GM20431 (cell line): ENCODE measurements around the gene GPI.

ENCODE experiments used
- in situ Hi-C: fragments of 300-500 bp; cut with MseI, MboI; formaldehyde crosslinking; loops from one replicate; pipeline ENCODE4 v1.15.0; 2020; ENCODE audit warnings: low sequenced_read_pairs; ENCODE audit not compliant: unreplicated experiment

The GPI gene

DNA sequence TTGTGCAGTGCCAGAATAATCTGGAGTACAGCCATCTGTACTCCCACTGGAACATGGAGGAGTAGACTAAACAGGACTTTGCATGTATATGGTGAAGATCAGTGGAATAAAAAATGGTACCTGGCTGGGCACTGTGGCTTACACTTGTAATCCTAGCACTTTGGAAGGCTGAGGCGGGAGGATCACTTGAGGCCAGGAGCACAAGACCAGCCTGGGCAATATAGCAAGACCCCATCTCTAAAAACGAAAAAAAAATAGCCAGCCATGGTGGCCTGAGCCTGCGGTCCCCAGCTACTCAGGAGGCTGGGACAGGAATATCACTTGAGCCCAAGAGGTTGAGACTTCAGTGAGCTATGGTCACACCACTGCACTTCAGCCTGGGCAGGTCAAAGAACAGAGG lies 83.2 kb downstream of the GPI start:
- in situ Hi-C loops, result no loop called here
